Endothelial cell (in vitro differentiated cells): ENCODE results near the gene VDR. TPM values are rescaled to one million over a fixed set of nuclear protein-coding genes. Genes with fewer than 3 reads are reported as not detected.

Source experiments
- DNase-seq: peaks from one replicate; pipeline ENCODE4 v3.0.0; 2021; ENCODE audit warnings: low spot score
- H3K27ac Mint-ChIP-seq: one replicate; pipeline ENCODE4 v1.8.0; 2021; ENCODE audit warnings: mixed read lengths, inconsistent platforms; ENCODE audit not compliant: unreplicated experiment
- H3K27me3 Mint-ChIP-seq: one replicate; pipeline ENCODE4 v1.8.0; 2021; ENCODE audit warnings: mild to moderate bottlenecking, moderate library complexity, mixed read lengths, inconsistent platforms; ENCODE audit not compliant: unreplicated experiment
- H3K36me3 Mint-ChIP-seq: one replicate; pipeline ENCODE4 v1.8.0; 2021; ENCODE audit warnings: mild to moderate bottlenecking, low read depth, mixed read lengths, inconsistent platforms; ENCODE audit not compliant: unreplicated experiment
- H3K4me1 Mint-ChIP-seq: one replicate; pipeline ENCODE4 v1.8.0; 2021; ENCODE audit warnings: mild to moderate bottlenecking, mixed read lengths, inconsistent platforms; ENCODE audit not compliant: unreplicated experiment
- H3K4me3 Mint-ChIP-seq: one replicate; pipeline ENCODE4 v1.8.0; 2021; ENCODE audit warnings: mild to moderate bottlenecking, mixed read lengths, inconsistent platforms; ENCODE audit not compliant: unreplicated experiment
- H3K9me3 Mint-ChIP-seq: one replicate; pipeline ENCODE4 v1.8.0; 2021; ENCODE audit warnings: mixed read lengths, inconsistent platforms; ENCODE audit not compliant: unreplicated experiment
- total RNA-seq: library from RNA; stranded (reverse); fragmentation: NEBNext Ultra II Directional; extraction: Animal tissue kit (Norgen Biotek cat#: 25700); gene quantifications from one replicate; pipeline ENCODE4 v1.2.1, GENCODE V29; 2021; ENCODE audit not compliant: unreplicated experiment
- TF ChIP-seq, protein P1 (sequence below): fragments of 200-600 bp; sonication (generic); IDR thresholded peaks from one replicate; pipeline ENCODE4 v1.5.0; 2021; ENCODE audit warnings: antibody characterized with exemption; ENCODE audit not compliant: unreplicated experiment

Gene VDR
- total RNA-seq, 1 donor from 2014 or later, result 2.3 TPM

DNA sequence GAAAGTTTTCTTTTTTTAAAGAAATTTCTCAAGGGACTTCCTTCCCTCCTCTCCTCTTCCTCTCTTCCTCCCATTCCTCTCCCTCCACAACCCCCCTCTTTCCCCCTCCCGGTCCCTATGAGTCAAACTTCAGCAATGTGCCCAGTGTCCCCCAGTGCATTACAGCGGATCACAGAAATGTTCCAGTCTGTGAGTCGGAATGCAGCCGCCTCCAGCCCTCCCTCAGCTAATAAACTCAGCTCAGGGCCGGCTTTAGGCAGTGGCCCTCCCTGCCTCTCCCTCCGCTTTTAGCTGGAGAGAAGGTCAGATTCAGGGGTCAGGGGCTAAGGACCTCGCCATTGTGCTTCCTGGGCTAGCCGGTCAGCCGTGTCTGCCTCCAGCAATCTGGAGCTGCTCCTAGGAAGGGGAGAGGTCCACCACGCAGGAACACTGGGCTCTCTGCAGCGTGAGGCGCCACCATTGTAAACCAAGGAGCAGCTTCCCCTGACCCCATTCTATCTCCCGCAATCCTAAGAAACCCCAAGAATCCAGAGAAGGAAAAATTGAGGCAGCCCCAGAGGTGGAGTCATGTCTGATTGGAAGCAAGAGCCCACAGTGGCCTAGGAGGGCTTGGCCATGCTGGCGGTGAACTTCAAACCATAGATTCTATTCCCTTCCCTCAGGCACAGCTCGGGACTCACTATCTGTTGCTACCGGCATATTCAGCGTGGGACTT is 84.0 kb downstream of the VDR start:
- H3K36me3 Mint-ChIP-seq, result peaks cover 19% of the 10 kb centered on the region
- TF ChIP-seq, protein P1, sequence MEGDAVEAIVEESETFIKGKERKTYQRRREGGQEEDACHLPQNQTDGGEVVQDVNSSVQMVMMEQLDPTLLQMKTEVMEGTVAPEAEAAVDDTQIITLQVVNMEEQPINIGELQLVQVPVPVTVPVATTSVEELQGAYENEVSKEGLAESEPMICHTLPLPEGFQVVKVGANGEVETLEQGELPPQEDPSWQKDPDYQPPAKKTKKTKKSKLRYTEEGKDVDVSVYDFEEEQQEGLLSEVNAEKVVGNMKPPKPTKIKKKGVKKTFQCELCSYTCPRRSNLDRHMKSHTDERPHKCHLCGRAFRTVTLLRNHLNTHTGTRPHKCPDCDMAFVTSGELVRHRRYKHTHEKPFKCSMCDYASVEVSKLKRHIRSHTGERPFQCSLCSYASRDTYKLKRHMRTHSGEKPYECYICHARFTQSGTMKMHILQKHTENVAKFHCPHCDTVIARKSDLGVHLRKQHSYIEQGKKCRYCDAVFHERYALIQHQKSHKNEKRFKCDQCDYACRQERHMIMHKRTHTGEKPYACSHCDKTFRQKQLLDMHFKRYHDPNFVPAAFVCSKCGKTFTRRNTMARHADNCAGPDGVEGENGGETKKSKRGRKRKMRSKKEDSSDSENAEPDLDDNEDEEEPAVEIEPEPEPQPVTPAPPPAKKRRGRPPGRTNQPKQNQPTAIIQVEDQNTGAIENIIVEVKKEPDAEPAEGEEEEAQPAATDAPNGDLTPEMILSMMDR, result no peak
- H3K4me3 Mint-ChIP-seq, result peak overlapping the region; percentile 95
- H3K27ac Mint-ChIP-seq, result peak overlapping the region; percentile 100
- H3K4me1 Mint-ChIP-seq, result peaks cover 75% of the 10 kb centered on the region
- peaks cover 54% of the 10 kb centered on the region for H3K27me3 Mint-ChIP-seq
- DNase-seq, result peak; percentile 57
- no peaks in the 10 kb centered on the region for H3K9me3 Mint-ChIP-seq

DNA sequence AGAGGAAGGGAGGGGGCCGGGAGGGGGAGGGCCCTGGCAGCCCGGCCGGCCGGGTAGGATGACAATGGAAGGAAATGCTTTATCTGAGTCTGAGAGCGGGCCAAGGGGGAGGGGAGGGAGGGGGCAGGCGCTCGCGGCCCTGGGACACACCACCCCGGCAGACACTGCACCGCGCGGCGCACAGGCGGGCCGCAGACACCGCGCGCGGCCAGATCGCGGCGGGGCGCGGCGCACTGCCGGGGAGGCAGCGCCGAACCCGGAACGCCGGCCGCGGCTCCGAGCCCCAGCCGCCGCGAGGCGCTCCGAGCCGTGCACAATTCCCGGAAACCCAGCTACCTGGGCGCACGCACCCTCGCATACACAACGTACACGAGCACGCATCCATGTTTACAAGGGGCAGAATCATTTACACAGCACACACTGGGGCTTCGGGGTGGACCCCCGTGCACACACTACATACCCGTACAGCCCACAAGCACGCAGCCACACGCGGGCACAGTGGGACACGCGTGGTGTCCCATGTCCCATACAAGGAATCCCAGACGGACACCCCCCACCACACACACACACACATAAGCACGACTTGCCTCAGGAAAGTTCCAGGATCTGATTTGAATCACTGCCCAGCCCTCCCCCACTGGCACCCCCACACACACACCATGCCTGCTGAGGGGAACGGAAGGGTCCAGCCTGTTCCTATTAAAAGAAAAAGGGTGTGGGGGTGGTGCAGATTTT is 84.7 kb downstream of the VDR start, which contains the start of gene HDAC7:
Gene HDAC7 (minus strand): TSS at position 8 of the 735 bp plus-strand sequence. CDS start 118 bp downstream, outside the sequence.
- Mint-ChIP-seq H3K27me3 (peaks cover 53% of the 10 kb centered on the region), H3K27ac (peak within 1 kb of the TSS; percentile 100), H3K36me3 (peaks cover 20% of the 10 kb centered on the region), H3K9me3 (no peaks in the 10 kb centered on the region), H3K4me3 (peak within 1 kb of the TSS; percentile 98), H3K4me1 (peaks cover 75% of the 10 kb centered on the region)
- TF ChIP-seq, protein P1, result no peak
- DNase-seq, result peak; percentile 90

DNA sequence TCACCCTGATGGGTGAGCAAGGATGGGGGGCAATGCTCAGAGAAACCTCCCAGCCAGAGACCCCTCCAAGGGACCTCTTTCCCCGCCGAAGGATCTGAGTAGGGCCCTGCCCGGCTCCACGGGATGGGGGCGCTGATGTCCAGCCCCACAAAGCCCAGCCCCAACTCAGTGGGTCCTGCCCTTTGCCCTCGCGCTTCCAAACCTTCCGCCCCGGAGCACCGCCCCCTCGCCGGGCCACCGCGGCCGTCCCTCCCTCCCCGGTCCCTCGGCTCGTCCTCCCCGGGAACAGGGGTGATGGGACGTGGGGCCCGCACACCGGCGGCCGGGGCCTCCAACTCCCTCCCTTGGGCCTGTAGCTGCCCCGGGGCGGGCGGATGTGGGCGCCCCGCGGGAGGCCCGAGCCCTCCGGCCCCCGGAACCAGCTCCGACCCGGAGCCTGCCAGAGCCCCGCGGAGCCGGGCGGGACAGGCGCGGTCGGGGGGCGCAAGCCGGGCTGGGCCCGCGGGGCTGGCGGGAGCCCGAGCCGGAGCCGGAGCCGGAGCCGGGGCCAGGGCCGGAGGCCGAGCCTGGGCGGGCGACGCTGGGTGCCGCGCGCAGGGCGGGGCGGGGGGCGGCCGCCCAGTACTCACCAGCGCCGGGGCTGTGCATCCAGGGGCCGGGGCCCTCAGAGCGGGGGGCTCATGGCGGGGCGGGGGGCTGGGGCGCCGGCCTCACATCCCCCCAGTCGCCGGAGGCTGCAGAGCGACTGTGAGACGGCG is 85.5 kb downstream of the VDR start:
- H3K4me1 Mint-ChIP-seq, result peaks cover 75% of the 10 kb centered on the region
- H3K36me3 Mint-ChIP-seq, result peaks cover 28% of the 10 kb centered on the region
- peaks cover 55% of the 10 kb centered on the region for H3K27me3 Mint-ChIP-seq
- peak overlapping the region; percentile 98 for H3K4me3 Mint-ChIP-seq
- peak; percentile 70 for DNase-seq
- no peaks in the 10 kb centered on the region for H3K9me3 Mint-ChIP-seq
- TF ChIP-seq, protein P1, result no peak
- peak overlapping the region; percentile 100 for H3K27ac Mint-ChIP-seq

DNA sequence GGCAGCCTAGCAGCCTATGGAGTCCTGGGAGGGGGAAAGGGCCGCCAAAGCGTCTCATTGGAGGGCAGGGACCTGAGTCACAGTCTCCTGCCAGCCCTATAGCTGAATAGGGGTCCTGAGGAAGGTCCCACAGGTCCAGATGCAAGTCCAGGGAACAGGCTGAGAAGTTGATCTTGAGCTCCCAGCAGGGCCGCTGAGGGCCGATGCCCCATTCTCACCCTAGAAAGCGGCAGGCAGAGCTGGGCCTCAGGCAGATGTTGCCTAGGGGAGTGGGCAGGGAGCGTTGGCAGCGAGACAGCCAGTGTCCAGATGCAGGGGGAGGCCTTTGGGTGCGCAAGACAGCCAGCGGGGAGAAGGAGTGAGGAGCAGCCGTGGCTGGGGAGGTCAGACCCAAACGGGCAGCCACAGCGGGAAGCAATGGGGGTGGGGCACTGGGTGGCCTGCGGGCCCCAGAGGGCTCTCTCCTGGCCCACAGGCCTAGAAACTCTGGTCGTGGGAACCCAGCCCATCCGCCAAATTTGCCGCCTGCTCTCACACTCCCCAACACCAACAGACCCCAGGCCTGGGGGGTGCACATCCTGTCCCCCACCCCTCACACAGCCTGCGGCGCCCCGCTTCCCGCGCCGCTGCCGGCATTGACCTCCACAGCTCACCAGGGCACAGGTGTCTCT is 86.2 kb downstream of the VDR start:
- H3K27me3 Mint-ChIP-seq, result peaks cover 59% of the 10 kb centered on the region
- H3K27ac Mint-ChIP-seq, result peak overlapping the region; percentile 100
- no peaks in the 10 kb centered on the region for H3K9me3 Mint-ChIP-seq
- DNase-seq, result no peak
- H3K4me3 Mint-ChIP-seq, result peak overlapping the region; percentile 98
- peaks cover 31% of the 10 kb centered on the region for H3K36me3 Mint-ChIP-seq
- TF ChIP-seq, protein P1, result no peak
- H3K4me1 Mint-ChIP-seq, result peaks cover 75% of the 10 kb centered on the region
